ENCODE measurements around the gene FBXW11.

Gene FBXW11

GRCh38 chr5:171816666-171817065 lies 189.8 kb downstream of the FBXW11 start:
- TF ChIP-seq, protein P1, sequence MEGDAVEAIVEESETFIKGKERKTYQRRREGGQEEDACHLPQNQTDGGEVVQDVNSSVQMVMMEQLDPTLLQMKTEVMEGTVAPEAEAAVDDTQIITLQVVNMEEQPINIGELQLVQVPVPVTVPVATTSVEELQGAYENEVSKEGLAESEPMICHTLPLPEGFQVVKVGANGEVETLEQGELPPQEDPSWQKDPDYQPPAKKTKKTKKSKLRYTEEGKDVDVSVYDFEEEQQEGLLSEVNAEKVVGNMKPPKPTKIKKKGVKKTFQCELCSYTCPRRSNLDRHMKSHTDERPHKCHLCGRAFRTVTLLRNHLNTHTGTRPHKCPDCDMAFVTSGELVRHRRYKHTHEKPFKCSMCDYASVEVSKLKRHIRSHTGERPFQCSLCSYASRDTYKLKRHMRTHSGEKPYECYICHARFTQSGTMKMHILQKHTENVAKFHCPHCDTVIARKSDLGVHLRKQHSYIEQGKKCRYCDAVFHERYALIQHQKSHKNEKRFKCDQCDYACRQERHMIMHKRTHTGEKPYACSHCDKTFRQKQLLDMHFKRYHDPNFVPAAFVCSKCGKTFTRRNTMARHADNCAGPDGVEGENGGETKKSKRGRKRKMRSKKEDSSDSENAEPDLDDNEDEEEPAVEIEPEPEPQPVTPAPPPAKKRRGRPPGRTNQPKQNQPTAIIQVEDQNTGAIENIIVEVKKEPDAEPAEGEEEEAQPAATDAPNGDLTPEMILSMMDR (IDR thresholded peaks at IDR 0.05): no peak
- no peak for TF ChIP-seq ZFX (IDR thresholded peaks at IDR 0.05; ENCODE audit: borderline replicate concordance)
- no peak overlapping the region for H3K27ac ChIP-seq

GRCh38 chr5:171813813-171814490 lies 192.5 kb downstream of the FBXW11 start:
- TF ChIP-seq ZFX (IDR thresholded peaks at IDR 0.05; ENCODE audit: borderline replicate concordance): no peak
- no peak overlapping the region for H3K27ac ChIP-seq

GRCh38 chr5:171813270-171813669 lies 193.2 kb downstream of the FBXW11 start:
- no peak overlapping the region for H3K27ac ChIP-seq
- TF ChIP-seq, protein P1 (IDR thresholded peaks at IDR 0.05): no peak
- TF ChIP-seq ZFX (IDR thresholded peaks at IDR 0.05; ENCODE audit: borderline replicate concordance): no peak
